GM10266 (cell line): ENCODE results near the gene RPE.
A peak's percentile ranks its signal among the peaks of the same experiment; 100 is the strongest.

Source experiments
- DNase-seq: peaks from one replicate; pipeline ENCODE4 v3.0.0; 2012; ENCODE audit errors: extremely low spot score
- TF ChIP-seq, protein P1 (sequence below): IDR thresholded peaks from 2 replicates; pipeline ENCODE4 v1.5.1; 2012; ENCODE audit warnings: mild to moderate bottlenecking, low read depth; ENCODE audit not compliant: control insufficient read depth, insufficient read depth; ENCODE audit errors: missing control alignments

Gene RPE

GRCh38 chr2:209969692-209970091 is 32.7 kb upstream of the RPE start:
- no peak for DNase-seq
- TF ChIP-seq, protein P1, sequence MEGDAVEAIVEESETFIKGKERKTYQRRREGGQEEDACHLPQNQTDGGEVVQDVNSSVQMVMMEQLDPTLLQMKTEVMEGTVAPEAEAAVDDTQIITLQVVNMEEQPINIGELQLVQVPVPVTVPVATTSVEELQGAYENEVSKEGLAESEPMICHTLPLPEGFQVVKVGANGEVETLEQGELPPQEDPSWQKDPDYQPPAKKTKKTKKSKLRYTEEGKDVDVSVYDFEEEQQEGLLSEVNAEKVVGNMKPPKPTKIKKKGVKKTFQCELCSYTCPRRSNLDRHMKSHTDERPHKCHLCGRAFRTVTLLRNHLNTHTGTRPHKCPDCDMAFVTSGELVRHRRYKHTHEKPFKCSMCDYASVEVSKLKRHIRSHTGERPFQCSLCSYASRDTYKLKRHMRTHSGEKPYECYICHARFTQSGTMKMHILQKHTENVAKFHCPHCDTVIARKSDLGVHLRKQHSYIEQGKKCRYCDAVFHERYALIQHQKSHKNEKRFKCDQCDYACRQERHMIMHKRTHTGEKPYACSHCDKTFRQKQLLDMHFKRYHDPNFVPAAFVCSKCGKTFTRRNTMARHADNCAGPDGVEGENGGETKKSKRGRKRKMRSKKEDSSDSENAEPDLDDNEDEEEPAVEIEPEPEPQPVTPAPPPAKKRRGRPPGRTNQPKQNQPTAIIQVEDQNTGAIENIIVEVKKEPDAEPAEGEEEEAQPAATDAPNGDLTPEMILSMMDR = no peak

DNA sequence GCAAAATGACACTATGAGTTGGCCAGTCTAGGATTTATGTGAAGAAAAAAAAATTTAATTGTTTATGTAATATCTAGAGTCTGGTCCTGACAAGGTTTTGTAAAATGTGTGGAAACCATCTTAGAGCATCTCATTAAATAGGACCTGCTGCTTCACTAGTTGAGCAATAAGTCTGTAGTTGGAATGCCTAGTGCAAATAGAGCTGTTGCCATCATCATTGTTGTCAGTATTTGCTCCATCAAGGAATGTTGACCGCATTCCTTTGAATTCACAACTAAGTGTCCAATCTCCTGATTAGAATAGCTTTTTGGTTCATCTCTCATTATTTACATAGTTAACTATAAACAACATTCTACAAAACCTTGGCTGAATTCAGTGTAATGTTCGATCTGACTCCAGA is 32.2 kb upstream of the RPE start:
- TF ChIP-seq, protein P1 = no peak

GRCh38 chr2:209970711-209971110 is 31.7 kb upstream of the RPE start:
- TF ChIP-seq, protein P1 = no peak
- DNase-seq = no peak

More for the DNA sequence above, 32.2 kb upstream of the RPE start:
- no peak for DNase-seq

- no peak for DNase-seq
- TF ChIP-seq, protein P1 = no peak
Measured at GRCh38 chr2:209973328-209973727, 29.1 kb upstream of the RPE start.

DNA sequence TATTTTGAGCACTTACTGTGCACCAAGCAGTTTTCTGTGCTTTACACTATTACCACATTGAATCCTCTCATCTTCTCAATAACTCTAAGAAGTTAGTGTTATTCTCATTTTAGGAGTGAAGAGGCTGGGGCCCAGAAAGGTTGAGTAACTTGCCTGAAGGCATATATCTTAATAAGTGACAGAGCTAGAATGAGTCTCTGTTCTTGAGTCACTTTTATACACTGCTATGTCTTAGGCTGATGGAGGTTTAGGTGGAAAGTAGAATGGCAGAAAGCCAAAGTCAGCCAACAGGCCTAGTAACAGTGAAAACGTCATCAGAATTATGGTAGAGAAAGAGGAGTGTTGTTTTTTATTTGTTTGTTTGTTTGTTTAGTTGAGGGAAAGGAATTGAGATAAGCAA is 27.9 kb upstream of the RPE start:
- TF ChIP-seq, protein P1 = no peak
- no peak for DNase-seq

DNA sequence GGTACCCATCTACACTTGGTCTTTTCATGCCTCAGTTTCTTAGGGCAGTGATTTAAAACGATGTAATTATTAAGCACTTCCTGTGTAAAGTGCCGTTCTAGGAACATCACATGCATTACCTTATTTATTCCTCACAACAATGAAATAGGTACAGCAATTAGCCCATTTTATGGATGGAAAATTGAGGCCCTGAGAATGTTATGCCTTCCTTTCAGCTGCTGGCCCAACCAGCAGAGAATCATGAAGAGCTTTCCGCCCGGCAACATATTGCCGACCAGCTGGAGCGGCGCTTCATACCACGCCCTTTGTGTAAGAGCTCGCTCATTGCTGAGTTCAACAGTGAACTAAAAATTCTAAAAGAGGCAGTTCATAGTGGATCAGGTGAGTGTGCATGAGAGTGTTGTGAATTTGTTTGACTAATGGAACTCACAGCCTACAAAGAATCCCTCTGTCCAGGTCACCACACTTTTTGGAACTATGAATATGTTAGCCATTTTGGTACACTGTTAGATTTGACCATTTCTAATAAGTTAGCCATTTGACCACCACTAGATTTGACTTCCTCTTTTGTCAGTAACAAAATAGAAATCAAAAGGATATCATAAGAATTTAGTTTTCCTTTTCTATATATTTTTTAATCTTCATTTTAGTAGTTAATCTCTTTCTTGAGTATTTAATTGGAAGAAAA is 25.6 kb upstream of the RPE start:
- TF ChIP-seq, protein P1 = no peak
- DNase-seq = no peak

DNA sequence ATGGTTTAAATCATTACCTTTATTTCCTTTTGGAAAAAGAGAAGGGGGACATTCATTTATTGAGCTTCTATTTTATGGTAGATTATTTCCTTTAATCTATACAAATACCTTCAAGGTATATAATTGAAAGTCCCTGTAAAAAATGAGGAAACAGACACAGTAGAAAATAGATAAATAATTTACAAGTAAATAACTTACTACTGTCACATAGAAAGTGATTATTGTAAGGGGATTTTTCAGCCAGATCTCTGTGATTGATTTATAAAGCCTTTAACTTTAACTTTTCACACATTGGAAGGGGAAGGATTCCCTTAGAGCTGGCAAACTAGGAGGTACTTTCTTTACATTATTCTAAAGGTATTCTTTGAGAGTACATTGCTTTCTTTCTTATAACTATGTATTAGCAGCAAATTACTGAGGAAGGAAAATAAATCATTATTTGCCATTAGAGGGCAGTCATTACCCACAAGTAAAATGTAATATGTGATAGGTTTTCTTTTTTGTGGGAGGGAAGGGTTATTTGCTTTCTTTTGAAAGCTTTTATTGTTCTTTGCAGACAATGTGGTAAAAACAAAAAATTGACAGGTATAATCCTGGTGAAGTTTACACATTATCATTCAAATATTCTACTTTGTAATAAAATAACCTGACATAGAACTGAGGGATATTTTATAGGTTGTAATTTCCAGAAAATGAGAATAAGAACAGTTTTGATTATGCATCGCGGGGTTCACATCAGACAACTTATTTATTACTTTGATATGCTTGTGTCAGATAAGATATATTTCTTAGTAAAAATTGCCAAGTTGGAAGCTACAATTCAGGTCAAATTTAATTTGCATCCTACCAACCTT is 24.8 kb upstream of the RPE start:
- DNase-seq = peak; percentile 21
- TF ChIP-seq, protein P1 = peak; percentile 49
